Activated naive CD4-positive, alpha-beta T cell treated with anti-CD3 and anti-CD28 coated beads for 36 hours (primary cell): ENCODE data around the gene CCDC146. TPM values are rescaled to one million over a fixed set of nuclear protein-coding genes. Genes with fewer than 3 reads are reported as not detected.

Experiments
- total RNA-seq, 2 experiments: library from RNA; stranded (reverse); gene quantifications; one replicate each; pipeline ENCODE4 v1.2.3, GENCODE V29; 2021

Gene CCDC146
- total RNA-seq, 2 experiments from 2014 or later: 0.31 to 0.49 TPM

Other genes with a start within 250 kb of the CCDC146 start
- gene SPDYE17, start 90.3 kb upstream of the CCDC146 start, total RNA-seq: not detected
- under 1 TPM in 1 of 2 experiments, not detected in 1; 0.27 TPM for gene SPDYE18, start 60.1 kb upstream of the CCDC146 start, total RNA-seq
- gene FGL2, start 77.2 kb downstream of the CCDC146 start, total RNA-seq: not detected